CD4-positive, alpha-beta T cell treated with Interferon gamma for 1 hour (primary cell): ENCODE data around the gene IL23R.

ENCODE experiments used
- DNase-seq: peaks from one replicate; pipeline ENCODE4 v3.0.0-alpha.2; 2020

IL23R gene

GRCh38 chr1:67149179-67149770 is 17.0 kb upstream of the IL23R start:
- DNase-seq, result peak; percentile 57

DNA sequence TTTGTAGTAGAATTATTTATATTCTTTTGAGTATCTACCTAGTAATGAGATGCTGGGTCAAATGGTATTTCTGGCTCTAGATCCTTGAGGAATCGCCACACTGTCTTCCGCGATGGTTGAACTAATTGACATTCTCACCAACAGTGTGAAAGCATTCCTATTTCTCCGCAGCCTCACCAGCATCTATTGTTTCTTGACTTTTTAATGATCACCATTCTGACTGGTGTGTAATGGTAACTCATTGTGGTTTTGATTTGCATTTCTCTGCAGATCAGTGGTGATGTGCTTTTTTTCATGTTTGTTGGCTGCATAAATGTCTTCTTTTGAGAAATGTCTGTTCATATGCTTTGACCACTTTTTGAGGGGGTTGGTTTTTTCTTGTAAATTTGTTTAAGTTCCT is 15.3 kb upstream of the IL23R start:
- DNase-seq, result no peak

- DNase-seq, result no peak
Observed at GRCh38 chr1:67158401-67158800, 7.9 kb upstream of the IL23R start.

DNA sequence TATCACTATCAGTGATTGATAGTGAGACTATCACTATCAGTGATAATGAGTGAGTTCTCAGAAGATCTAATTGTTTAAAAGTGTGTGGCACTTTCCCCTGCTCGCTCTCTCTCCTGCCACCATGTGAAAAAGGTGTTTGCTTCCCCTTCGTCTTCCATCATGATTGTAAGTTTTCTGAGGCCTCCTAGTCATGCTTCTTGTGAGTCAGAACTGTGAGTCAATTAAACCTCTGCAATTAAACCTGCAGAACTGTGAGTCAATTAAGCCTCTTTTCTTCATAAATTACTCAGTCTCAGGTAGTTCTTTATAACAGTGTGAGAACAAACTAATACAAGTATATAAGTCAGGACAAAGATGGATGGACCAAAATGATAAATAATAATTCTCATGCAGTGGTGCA is 7.0 kb upstream of the IL23R start:
- no peak for DNase-seq

DNA sequence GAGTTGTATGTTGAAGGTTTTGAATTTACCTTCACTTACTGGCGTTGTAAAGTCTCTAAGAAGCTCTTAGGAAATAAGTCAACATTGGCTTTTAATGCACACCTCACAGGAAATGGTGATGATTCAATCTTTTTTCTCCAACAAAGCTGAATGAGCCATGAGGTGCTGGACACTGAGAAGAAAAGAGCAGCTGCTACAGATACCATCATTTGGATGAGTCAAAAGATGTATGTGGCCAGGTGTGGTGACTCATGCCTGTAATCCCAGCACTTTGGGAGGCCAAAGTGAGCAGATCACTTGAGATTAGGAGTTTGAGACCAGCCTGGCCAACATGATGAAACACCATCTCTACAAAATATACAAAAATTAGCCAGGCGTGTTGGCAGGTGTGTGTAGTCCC is 3.3 kb upstream of the IL23R start:
- no peak for DNase-seq

DNA sequence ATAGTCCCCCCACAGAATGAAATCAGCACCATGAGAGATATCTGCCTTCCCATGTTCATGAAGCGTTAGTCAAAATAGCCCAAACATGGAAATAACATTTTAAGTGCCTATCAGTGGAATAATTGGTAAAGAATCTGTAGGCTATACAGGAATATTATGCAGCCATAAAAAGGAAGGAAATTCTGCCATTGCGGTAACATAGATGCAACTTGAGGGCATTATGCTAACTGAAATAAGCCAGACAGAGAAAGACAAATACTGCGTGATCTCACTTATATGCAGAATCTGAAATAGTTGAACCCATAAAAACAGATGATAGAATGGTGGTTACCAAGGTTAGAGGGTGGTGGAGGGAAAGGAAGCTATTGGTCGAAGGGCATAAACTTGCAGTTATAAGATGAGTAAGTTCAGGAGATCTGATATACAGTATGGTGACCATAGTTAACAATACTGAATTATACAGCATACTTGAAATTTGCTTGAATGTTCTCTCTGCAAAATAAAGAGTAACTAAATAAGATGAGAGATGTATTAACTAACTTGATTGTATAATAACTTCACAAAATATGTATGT is 699 bp upstream of the IL23R start:
- DNase-seq, result no peak

- DNase-seq, result no peak
Observed at GRCh38 chr1:67169496-67169895, 3.2 kb downstream of the IL23R start.

- DNase-seq, result no peak
Observed at GRCh38 chr1:67169932-67170331, 3.7 kb downstream of the IL23R start.

DNA sequence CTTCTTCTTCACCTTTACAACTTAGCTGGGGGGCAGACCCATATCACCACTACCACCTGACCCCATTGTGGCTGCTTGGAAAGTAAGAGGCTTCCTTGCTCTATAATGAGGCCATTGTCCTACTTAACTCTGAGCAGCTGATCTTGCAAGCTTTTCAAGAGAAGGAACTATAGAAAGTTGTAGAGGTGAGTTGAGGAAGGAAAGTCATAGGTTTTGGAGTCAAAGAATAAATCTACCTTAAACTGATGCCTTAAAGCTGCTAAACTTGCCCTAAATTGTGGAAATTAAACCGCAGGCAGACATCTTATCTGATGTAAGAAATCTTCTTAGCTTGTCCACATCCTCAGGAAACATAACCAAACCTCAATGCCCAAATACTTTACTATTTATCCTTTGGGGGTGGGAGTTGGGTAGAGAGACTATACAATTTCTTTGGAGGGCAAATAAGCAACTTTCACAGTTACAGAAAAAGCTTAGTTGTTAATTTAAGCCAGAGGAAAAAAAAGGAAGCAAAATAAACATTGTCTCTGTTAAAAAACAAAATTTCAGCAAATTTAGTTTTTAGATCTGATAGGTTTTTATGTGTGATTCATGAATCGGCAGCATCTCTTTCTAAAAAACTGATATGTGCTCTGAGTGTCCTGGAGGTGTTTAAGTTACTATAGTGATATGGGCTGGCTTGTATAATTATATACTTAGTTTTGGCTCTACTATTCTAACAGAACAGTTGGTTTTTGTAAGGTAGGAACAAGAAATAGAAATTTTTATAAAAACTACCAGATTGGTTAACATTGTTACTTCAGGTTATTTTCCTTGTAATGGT is 4.7 kb downstream of the IL23R start:
- DNase-seq, result no peak

DNA sequence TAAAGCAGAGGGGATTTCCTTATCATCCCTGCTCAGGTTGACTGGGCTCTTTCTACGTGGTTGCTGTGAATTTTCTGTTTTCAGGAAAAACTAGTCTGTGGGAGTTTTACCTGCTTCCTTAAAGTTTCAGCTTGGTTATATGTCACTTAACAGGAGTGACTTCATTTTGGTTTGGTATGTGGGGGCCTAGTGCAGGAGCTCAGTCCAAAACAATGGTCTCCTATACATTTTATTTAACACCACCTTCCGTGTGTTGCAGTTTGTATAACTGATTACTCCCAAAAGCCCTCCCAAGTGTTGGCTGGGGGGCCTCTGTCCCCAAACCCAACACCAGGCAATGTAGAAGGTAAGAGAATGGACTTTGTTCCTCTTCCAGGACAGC is 5.3 kb downstream of the IL23R start:
- DNase-seq, result no peak

DNA sequence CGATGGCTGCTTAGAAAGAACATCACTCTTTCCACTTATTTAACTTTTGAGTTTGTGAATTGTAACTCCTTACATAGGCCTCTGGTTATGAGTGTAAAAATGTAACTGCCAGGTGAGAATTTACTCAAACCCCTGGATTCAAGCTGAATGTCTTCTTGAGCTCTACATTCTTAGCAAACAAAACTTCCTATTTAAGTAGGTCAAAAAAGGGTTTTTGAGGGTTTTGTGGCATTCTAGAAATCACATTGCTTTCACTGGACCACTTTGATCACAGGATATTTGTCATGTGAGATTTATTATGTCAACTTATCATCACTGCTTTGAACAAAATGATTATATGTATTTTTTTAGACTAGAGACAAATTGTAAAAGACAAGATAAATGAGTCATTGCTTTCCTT is 5.7 kb downstream of the IL23R start:
- no peak for DNase-seq

DNA sequence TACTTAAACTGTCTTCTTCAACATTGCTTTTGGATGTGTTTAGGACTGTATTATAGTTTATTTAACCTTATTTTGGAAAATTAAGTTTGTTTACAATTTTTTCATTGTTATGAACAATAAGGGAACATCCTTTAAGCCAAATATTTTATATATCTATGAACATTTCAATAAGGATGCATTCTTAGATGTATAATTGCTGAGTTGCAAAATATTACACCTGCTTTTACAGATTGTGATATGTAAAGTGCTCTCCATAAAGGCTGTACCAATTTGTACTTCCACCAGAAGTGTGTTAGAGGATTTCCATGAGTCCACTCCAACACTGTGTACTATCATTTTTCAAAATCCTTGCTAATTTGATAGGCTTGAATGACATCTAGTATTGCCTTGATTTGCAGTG is 7.7 kb downstream of the IL23R start:
- DNase-seq, result no peak

DNA sequence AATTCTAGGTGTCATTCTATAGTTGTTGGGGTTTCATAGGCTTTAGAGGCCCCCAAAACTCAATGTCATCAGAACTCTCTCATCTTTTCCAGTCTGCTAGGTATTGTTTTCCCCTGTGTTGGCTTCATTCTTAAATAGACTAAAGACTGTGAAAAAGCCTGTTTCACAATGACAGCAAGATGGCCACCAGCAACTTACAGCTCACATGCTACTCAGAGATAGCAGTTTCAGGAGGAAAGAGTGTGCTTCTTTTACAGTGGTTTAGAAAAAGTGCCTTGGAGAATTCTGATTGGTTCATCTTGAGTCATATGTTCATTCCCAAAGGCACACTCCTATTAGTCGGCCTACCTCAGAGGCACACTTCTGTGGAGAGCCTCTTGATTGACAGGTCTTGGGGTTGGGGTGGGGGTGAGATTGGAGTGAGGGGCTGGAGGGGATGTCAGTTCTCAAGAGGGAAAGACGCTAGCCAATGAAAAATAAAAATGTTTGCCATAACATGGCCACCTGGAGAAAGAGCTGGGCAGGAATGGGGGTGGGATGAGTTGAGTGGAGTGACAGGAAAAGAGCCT is 8.5 kb downstream of the IL23R start:
- no peak for DNase-seq

DNA sequence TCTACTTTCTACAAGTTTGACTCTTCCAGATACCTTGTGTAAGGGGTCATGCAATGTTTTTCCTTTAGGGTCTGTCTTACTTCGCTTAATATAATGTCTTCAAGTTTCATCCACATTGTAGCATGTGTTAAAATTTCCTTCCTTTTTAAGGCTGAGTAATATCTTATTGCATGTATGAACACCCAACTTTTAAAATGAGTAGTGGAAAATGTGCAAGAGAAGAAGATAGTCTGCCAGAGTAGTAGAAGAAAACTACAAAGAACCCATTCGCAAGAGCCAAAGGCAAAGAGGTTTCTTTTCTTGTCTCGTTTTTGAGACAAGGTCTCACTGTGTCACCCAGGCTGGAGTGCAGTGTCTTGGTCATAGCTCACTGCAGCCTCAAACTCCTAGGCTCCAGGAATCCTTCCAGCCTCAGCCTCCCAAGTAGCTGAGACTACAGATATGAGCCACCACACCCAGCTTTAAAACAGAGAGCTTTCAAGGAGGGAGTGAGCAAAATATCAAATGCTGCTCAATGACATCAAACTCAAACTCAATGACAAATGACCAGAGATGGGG is 9.4 kb downstream of the IL23R start:
- no peak for DNase-seq

DNA sequence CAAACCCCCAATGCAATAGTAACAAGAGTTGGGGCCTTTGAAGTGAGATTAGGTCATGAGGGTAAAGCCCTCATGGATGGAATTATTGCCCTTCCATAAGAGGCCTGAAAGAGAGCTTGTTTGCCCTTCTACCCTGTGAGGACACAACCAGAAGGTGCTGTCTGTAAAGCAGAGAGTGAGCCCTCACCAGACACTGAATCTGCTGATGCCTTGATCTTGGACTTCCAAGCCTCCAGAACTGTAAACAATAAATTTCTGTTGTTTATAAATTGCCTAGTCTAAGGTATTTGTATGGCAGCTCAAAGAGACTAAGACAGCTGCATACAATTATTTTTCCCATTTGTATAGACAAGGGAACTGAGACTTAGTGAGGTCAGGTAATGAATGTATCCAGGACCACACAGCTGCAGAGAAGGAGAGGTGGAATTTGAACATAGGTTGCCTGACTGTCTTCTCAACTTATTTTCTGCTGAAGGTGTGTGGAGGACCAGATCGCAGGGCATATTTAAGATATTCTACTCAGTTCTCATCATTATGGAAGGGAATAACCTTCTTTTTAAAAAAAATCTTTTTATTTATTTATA is 18.7 kb downstream of the IL23R start:
- DNase-seq, result no peak

DNA sequence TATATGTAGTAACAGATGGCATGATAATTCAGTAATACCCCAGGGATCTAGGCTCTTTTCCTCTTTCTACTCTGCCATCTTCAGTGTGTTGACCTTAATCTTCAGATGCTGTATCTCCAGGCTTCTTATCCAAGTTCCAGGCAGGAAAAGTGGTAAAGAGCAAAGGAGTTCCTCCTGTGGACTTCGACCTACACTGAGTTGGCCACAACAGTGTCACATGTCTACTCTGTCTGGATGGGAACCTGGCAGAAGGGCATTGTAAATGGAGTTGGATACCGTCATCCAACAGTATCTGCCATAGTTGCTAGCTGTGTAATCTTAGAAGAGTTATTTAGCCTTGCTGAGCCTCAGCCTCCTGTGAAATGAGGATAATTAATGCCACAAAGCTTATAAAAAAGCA is 21.9 kb downstream of the IL23R start:
- no peak for DNase-seq

- DNase-seq, result no peak
Observed at GRCh38 chr1:67189953-67190352, 23.7 kb downstream of the IL23R start.

DNA sequence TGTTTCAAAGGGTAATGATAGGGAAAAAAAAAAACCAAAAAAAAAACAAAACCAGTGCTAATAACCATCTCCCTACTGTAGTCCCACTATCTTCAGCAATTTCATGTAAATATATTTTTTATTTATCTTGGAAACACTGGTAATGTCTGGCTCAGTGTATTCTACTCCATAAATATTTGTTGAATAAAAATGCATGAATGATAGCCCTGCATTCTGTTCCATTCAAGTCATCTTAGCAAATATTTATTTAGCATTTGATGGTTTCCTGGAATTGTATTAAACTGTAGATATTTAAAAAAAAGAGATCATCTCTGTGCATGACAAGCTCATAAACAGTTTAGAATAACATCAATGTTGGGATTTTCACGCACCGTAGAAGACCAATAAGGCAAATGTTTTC is 24.2 kb downstream of the IL23R start:
- DNase-seq, result no peak

DNA sequence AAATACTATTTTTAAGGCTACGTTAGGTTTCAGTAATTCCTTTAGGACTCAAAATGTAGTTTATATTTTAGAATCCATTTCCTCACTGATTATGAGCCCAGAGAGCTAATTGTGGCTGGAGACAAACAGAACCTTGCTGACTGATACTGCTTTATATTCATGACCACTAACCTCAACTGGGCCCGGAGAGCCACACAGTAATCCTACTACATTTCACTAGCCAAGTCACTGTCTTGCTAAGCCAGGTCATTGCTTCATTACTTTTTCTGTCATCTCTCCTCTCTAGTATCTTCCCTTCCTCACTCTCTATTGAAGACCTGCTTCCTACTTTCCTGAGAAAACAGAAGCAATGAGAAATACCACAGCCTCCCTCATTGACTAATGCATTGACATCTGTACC is 24.7 kb downstream of the IL23R start:
- DNase-seq, result no peak

DNA sequence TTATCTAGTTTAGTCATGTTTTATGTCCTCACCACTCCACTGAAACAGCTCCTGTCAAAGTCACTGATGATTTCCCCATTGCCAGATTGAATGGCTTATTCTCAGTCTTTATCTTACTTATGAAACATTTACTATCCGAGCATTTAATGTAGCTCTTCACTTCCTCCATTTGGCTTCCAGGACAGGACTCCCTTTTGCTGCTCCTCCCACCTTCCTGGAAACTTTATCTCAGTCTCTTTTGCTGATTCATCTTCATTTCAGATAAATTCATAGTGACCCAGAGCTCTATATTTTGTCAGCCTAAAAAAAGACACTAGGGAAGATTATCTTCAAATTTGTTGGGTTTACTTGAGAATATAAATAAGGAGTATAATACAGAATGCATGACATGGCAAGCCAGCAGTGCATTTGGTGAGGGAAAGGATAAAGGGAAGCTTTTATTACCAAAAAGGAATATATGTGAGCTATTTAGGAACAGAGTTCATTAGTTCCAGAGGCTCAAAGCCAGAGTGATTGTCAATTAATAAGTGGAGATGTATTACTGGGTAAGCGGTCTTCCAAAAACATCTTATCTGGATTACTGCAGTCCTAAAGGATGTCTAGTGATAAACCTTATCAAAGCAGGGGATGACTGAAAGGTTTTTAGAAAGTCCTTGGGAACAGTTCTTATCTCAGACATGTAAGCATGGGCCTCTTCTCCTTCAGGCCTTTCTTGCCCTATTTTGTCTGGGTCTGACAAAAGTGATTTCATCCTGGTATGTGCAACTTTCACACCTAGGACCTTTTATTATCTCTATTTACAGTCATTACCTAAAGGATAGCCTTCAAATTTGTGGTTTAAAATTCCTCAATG is 25.6 kb downstream of the IL23R start:
- DNase-seq, result no peak

- no peak for DNase-seq
Observed at GRCh38 chr1:67192902-67193301, 26.6 kb downstream of the IL23R start.

GRCh38 chr1:67193704-67194103 is 27.4 kb downstream of the IL23R start:
- no peak for DNase-seq
